RWPE1 (cell line): Measurements from ENCODE around the gene CHCHD6.

Source experiments
- CTCF ChIA-PET: fragments of 350-600 bp; sonication (Branson Sonifier 250); formaldehyde crosslinking; extraction: SDS; loops from one replicate; lab custom pipeline; 2021; lab: Yijun Ruan, JAX
- POLR2A ChIA-PET: fragments of 400-600 bp; formaldehyde crosslinking; extraction: SDS; loops from one replicate; lab custom pipeline; 2020; ENCODE audit warnings: antibody characterized with exemption; ENCODE audit not compliant: low non-redundant PET; lab: Yijun Ruan, JAX
- DNase-seq: peaks from one replicate; pipeline ENCODE4 v3.0.0; 2012; ENCODE audit warnings: low spot score
- H3K27ac ChIP-seq: fragments of 450-650 bp; 2 replicates; pipeline ENCODE4 v1.5.1; 2017
- TF ChIP-seq, protein P1 (sequence below): fragments of 450-650 bp; conservative IDR thresholded peaks from 2 replicates; pipeline ENCODE4 v1.5.1; 2017; ENCODE audit warnings: low read depth, mild to moderate bottlenecking

The CHCHD6 gene

DNA sequence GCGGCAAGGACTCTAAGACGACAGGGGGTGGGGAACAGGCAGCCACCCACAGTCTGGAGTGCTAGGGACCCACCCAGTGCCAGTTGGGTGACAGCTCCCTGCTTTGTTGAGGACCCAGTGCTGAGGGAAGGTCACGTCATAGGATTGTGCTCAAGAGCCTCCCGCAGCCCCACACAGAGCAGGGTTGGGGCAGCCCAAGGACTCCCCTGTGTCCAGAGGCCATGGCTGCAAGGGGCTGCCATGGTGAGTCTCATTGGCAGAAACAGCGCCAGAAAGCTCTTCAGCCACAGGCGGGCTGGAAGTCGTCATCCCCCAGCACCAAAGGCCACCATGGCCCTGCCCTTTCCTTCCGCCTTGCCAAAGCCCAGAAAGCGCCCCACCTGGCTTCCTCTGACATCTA, 241.9 kb downstream of the CHCHD6 start:
- no peak for DNase-seq
- no peak overlapping the region for H3K27ac ChIP-seq
- ChIA-PET CTCF (interaction anchor here (1.2 kb wide), 1 partner anchor 194 kb away, joined by 4 read pairs; no protein-coding TSS in a partner anchor), POLR2A (no interaction called here)
- TF ChIP-seq, protein P1, sequence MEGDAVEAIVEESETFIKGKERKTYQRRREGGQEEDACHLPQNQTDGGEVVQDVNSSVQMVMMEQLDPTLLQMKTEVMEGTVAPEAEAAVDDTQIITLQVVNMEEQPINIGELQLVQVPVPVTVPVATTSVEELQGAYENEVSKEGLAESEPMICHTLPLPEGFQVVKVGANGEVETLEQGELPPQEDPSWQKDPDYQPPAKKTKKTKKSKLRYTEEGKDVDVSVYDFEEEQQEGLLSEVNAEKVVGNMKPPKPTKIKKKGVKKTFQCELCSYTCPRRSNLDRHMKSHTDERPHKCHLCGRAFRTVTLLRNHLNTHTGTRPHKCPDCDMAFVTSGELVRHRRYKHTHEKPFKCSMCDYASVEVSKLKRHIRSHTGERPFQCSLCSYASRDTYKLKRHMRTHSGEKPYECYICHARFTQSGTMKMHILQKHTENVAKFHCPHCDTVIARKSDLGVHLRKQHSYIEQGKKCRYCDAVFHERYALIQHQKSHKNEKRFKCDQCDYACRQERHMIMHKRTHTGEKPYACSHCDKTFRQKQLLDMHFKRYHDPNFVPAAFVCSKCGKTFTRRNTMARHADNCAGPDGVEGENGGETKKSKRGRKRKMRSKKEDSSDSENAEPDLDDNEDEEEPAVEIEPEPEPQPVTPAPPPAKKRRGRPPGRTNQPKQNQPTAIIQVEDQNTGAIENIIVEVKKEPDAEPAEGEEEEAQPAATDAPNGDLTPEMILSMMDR = no peak

DNA sequence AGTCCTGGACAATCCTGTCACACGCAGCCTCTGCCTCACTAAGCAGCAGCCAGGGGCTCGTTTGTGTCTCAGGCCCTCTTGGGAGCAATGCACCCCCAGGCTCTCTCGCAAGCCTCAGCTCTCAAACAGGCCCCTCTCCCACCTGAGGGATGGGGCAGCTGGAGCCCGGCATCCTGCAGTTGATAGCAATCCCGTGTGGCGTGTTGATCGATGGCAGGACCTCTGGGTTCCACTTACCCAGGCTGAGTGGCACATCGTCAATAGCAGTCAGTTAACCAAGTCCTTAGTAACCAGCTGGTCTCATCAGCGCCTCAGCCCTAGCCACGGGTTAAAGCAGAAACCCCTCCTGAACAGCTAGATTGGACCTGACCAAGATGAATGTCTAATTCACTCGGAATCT, 242.4 kb downstream of the CHCHD6 start:
- ChIA-PET POLR2A (no interaction called here), CTCF (interaction anchor here (1.2 kb wide), 1 partner anchor 194 kb away, joined by 4 read pairs; no protein-coding TSS in a partner anchor)
- H3K27ac ChIP-seq = no peak overlapping the region
- no peak for DNase-seq
- TF ChIP-seq, protein P1 = no peak

DNA sequence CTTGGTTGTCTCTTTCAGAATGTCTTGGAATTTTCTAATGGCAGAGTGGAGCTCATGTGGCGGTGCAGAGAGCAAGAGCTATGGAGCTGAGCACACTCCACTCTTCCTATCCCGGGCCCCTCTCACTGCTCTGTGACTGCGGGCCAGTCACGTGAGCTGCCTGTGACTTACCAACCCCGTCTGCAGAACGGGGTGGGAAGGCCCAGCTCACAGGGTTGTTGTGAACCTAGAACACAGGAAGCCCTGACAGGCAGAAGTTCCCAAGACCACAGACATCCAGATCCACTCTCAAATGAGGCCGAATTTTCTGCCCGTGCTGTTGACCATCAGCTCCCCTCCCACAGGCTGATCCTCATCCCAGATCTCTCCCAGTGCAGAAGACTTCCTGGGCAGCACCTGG, 243.4 kb downstream of the CHCHD6 start:
- CTCF ChIA-PET = no interaction called here
- DNase-seq = no peak
- POLR2A ChIA-PET = no interaction called here
- TF ChIP-seq, protein P1 = no peak
- no peak overlapping the region; the same call in 1 of the 2 replicates for H3K27ac ChIP-seq

DNA sequence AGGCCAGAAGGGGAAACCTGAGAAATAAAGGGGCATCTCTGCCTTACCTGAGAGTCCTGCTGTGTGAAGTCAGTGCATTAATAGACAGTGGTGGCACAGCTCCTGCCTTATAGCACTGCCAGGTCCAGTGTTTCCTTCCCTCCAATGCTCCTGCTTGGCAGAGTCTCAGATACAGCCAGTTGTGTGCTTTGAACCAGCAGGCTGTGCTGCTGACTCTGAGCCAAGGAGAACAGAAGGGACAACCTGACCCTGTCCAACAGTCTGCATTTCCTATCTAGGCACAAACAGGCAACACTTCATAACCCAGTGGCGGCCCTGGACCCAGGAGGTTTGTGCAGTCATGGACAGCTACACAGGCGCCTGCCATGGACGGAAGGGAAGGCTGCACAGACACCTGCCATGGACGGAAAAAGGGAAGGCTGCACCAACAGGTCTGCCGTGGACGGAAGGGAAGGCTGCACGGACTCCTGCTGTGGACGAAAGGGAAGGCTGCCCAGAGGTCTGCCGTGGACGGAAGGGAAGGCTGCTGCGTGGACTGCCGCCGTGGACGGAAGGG, 245.0 kb downstream of the CHCHD6 start:
- TF ChIP-seq, protein P1 = no peak
- DNase-seq = no peak
- H3K27ac ChIP-seq = no peak overlapping the region
- CTCF ChIA-PET = no interaction called here
- POLR2A ChIA-PET = no interaction called here

DNA sequence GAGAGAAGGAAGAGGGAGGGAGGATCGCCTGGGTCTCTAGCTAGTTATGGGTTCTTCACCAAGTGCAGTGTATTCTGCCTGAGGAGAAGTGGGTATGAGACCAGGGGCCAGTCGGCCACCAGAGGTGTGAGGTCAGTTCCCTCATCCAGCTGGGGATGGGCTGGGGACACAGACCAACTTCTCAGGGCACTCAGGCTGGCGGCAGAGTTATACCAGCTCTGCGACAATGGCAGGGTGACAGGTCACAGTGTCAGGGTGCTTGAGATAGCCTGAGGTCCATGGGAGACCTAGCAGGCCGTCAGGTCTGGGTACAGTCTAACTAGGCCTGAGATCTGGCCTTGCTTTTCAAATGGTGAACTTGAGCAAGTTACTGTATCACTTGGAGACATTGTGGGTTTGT, 247.5 kb downstream of the CHCHD6 start:
- TF ChIP-seq, protein P1 = no peak
- H3K27ac ChIP-seq = no peak overlapping the region
- CTCF ChIA-PET = interaction anchor here (1.2 to 1.6 kb wide), 2 partner anchors 31 to 199 kb away, joined by 4 to 6 read pairs; partner anchors contain the start of gene PLXNA1
- POLR2A ChIA-PET = no interaction called here
- no peak for DNase-seq

DNA sequence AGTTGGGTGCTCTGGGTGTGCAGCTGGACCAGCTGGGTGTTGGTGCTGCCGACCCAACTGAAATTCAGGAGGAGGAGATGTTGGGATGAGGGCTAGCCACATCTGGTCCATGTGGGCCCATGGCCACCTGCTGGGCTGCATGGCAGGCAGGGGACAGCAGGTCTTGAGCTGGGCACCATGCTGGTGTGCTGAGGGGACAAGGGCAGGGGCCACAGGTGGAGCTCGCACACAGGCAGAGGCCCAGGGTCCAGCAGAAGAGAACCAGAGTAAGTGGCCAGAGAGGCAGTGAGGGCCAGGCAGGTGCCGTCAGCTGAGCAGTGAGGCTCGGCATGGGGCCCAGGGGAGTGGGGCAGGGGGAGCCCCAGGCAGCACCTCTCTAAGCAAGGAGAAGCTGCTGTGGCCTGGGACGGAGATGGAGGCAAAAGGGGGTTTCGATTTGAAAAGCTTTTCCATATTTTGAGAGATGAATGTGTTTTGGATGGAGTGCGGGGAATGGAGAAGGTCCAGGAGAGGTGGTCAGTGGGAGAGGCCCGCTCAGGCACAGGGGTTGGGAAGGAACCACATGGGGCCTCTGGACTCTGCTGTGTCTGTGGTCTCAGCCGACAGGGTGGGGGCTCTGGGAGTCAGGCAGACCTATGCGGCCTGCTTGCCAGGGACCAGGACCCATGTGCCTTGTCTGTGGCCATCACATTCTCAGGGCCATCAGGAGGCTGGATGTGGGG, 248.4 kb downstream of the CHCHD6 start:
- TF ChIP-seq, protein P1 = no peak
- POLR2A ChIA-PET = no interaction called here
- no peak overlapping the region; the same call in 1 of the 2 replicates for H3K27ac ChIP-seq
- CTCF ChIA-PET = interaction anchor here (1.2 kb wide), 1 partner anchor 200 kb away, joined by 4 read pairs; no protein-coding TSS in a partner anchor
- no peak for DNase-seq
